Skin epidermis (tissue), 12 donors: ENCODE measurements around the gene CRKL.
A peak's percentile ranks its signal among the peaks of the same experiment; 100 is the strongest.

Experiments used
- H3K27ac ChIP-seq, 21 experiments: fragments of 200-600 bp; sonication (generic) in 11 of 21; one replicate each; pipeline ENCODE4 v1.5.0; 2020; ENCODE audit warnings: mild to moderate bottlenecking in 3 of 21, inconsistent platforms in 2 of 21, moderate library complexity in 2 of 21
- H3K4me3 ChIP-seq, 7 experiments: fragments of 200-600 bp; sonication (generic) in 2 of 7; one replicate each; pipeline ENCODE4 v1.5.0; 2020; ENCODE audit warnings: inconsistent platforms in 2 of 7, mild to moderate bottlenecking in 2 of 7, moderate library complexity in 1 of 7

Gene CRKL

DNA sequence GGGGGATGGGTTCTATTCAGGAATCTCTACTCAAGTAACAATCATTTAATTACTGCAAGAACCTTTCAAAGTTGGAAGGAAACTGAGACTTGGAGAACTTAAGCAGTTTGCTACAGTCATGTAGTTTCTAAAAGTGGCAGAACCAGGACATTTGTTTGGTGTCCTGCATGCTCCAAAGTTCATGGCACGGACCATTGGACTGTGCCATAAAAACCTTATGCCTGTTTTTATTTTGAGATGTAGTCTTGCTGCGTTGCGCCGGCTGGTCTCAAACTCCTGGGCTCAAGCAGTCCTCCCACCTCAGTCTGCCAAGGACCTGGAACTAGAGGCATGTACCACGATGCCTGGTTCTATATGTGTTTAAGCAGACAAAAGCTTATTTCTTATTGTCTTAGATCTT lies 31.2 kb downstream of the CRKL start:
- Histone ChIP-seq H3K27ac (no peak overlapping the region), H3K4me3 (no peak overlapping the region)

GRCh38 chr22:20948989-20949388 lies 31.8 kb downstream of the CRKL start:
- Histone ChIP-seq H3K4me3 (no peak overlapping the region), H3K27ac (no peak overlapping the region)

DNA sequence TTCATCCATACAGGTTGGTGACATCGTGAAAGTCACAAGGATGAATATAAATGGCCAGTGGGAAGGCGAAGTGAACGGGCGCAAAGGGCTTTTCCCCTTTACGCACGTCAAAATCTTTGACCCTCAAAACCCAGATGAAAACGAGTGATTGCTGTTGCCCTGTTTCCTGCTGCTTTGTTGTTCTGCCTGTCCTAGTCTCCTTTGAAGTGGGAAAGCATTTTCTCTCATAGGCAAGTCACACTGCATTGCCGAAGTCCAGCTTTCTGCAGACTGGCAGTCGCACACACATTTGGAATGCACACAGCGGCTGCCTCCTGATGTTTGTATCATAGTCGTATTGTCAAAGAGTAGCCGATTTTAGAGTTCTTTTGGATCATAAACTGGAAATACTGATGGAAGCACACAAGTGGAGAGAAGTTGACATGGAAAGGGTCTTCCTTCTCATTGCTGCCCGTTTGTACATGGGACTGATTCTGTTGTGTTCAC lies 32.5 kb downstream of the CRKL start:
- no peak overlapping the region for H3K4me3 ChIP-seq
- no peak overlapping the region for H3K27ac ChIP-seq

- H3K27ac ChIP-seq, result peak overlapping the region in 1 of 21 experiments; percentile 8
- H3K4me3 ChIP-seq, result no peak overlapping the region
These were observed 34.1 kb downstream of the CRKL start for GRCh38 chr22:20951151-20951931.

DNA sequence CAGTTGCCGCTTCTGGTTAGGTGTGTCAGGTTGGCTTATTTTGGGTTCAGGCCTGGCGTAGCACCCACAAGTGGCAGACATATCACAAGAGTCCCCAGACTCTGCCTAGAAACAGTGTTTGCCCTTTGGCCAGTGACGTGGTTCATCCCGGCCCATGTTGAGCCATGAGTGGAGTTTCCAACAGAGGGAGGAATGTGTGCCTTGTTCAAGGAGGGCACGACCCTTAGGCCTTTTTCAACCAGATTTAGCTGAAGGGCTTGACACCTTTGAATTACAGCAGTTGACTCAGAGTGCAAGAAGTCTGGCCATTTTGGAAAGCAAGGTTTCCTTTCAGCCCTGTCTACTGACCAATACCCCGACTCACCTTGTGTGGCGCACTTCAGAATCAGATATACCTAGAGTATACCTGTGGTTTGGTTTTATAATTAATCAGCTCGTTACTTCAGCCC lies 34.7 kb downstream of the CRKL start:
- Histone ChIP-seq H3K4me3 (no peak overlapping the region), H3K27ac (no peak overlapping the region)

DNA sequence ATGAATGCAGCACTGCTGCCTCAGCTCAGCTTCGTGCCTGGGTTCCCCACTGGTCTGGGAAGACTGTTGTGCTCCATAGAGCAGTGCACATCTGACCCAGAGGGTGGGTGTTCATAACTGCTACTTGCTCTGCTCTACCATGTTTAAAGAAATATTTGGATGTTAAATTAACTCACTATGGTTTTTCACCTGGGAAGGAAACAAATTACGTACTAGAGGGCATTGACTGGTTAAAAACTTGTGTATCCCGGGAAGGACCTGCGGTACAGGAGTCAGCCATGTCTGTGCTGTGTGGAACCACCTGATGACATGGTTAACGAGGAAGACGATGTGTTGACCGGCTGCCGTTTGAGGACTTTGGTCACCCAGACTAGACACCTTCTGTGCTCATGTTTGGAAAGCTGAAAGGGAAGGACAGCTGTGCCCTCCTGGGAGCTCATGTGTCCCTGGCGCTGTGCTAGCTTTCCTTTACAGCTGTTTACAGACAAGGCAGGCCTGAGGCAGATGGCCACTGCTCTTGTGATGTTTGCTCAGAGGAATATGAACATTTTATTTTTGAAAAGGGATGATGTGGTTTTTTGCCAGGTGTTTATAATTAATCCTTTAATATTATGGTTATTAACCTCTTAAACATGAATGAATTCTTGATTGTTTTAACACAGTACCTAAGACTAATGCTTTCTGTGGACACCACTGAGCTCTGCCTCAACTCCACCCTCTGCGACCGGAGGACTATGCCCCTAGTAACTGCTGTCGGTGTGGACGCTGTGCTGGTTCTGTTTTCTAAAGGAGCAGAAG lies 35.5 kb downstream of the CRKL start:
- Histone ChIP-seq H3K27ac (peak overlapping the region in 2 of 21 experiments; percentile 5 to 13), H3K4me3 (no peak overlapping the region)

DNA sequence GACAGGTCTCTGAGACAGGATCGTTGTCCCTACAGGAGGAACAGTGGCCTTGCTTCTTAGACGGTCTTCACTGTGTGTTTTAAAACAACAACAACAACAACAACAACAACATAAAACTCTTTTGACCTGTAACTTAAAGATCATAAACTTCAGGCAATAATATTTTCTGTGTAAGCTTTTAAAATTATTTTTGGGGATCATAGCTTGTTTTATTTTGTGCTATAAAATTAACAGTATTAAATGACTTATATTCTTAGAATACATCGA lies 36.1 kb downstream of the CRKL start:
- Histone ChIP-seq H3K4me3 (no peak overlapping the region), H3K27ac (peak overlapping the region in 1 of 21 experiments; percentile 5)

- peak overlapping the region in 3 of 21 experiments; percentile 17 to 55 (median 41) for H3K27ac ChIP-seq
- no peak overlapping the region for H3K4me3 ChIP-seq
These were observed 36.7 kb downstream of the CRKL start for GRCh38 chr22:20953668-20954500.

- H3K27ac ChIP-seq, result no peak overlapping the region
- no peak overlapping the region for H3K4me3 ChIP-seq
These were observed 38.3 kb downstream of the CRKL start for GRCh38 chr22:20955548-20955947.

DNA sequence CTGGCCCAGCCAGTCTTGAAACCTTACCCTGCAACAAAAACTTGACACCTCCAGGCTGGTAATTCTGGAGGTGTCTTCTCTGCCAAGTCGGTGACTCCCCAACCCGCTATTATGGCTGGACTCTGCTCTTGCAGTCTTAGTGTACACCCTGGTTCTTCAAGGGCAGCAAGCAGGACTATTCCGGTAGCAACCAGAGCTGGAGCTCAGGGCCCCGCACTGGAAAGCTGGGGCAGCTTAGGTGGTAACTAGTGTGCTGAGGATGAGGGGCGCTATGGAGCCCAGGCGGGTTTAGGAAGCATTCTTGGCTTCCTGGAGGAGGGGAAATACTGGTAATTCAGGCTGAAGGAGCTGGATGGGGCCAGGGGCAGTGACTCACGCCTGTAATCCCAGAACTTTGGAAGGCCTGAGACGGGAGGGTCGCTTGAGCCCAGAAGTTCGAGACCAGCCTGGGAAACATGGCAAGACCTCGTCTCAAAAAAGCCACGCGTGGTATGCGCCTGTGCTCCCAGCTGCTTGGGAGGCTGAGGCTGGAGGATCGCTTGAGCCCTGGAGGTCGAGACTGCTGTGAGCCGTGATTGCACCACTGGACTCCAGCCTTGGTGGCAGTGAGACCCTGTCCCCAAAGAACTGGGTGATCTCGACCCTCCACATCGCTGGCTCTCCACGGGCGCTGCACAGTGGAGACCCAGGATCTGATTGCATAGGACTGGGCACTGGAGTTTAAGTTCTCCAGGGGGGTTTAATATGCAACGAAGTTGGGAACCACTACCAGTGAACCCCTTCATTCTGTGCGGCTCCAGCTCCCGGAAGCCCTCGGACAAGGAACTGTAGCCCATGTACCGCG lies 39.3 kb downstream of the CRKL start:
- Histone ChIP-seq H3K27ac (peak overlapping the region in 15 of 21 experiments; percentile 36 to 84 (median 69)), H3K4me3 (peak overlapping the region; percentile 44 to 63 (median 47))

GRCh38 chr22:20957102-20957682 lies 40.0 kb downstream of the CRKL start:
- H3K4me3 ChIP-seq, result peak overlapping the region; percentile 44 to 63 (median 47)
- H3K27ac ChIP-seq, result peak overlapping the region in 18 of 21 experiments; percentile 18 to 84 (median 66)

DNA sequence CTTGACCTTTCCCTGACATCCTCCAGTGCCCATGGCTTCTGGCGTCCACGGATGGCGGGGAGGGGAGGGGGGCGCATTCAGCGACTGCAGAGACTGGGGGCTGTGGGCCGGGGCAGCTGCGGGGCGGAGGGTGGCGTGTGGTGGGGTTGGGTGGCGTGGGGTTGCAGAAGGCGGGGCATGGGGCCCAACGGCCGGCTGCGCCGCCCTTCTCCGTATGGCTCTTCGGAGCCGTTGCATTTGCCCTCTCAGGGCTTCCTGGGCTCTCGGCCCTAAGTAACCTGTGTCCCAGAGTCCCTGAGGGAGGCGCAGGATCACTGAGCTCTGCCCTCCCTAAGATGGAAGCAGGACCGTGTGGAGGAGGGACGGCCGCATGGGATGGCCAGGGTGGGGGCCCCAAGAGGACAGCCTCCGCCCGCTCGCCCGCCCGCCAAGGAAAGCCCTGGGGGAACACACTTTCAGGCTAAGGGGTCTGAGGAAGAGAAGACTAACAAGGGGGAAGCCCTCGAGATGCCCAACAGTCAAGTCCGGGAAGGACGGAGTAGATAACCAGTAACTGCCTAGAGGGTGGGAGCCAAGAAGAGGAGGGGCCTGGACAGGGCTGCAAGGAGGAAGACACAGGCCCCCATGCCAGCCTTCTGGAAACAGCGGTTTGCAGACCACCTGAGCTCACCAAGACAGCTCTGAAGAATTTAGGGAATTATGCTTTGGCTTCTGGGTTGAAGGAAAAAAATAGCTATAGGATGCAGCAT lies 40.6 kb downstream of the CRKL start:
- Histone ChIP-seq H3K4me3 (peak overlapping the region; percentile 44 to 63 (median 47)), H3K27ac (peak overlapping the region in 15 of 21 experiments; percentile 18 to 84 (median 69))

DNA sequence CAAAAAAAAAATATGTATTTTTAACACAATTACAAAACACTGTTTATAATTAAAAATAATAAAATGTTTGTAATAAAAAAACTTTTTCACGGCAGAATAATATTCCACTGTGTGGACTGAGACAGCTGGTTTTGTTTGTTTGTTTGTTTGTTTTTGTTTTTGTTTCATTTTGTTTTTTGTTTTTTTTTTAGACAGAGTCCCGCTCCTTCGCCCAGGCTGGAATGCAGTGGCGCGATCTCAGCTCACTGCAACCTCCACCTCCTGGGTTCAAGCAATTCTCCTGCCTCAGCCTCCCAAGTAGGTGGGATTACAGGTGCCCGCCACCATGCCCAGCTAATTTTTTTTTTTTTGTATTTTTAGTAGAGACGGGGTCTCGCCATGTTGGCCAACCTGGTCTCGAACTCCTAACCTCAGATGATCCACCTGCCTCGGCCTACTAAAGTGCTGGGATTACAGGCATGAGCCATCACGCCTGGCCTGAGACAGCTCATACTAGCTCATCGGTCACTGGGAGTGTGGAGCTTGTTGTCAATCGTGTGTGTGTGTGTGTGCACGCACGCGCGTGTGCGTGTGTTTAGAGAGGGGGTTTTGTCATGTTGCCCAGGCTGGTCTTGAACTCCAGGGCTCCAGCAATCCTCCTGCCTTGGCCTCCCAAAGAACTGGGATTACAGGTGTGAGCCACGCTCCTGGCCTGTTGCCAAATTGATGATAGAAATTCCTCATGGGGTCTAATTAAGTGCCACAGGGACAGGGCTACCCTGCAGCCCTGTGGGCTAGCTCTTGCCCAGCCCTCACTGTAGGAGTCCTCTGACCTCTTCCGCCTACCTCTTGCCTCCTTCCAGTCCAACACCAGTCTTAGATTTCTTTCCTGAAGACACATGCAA lies 42.6 kb downstream of the CRKL start:
- H3K27ac ChIP-seq, result no peak overlapping the region
- H3K4me3 ChIP-seq, result no peak overlapping the region

DNA sequence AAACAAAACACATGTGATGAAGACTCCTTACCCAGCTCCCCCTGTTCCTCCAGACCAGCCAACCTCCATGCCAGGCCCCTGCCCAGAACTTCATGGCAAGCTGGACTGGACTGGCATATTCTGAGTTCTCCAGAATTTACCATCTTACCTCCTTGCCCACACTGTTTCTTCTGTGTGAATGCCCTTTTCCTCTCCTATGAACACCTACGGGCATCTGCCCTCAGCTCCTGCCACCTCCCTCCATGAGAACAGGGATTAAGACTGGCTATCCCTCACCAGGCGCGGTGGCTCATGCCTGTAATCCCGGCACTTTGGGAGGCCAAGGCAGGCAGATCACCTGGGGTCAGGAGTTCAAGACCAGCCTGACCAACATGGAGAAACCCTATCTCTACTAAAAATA lies 43.4 kb downstream of the CRKL start:
- Histone ChIP-seq H3K4me3 (no peak overlapping the region), H3K27ac (no peak overlapping the region)

DNA sequence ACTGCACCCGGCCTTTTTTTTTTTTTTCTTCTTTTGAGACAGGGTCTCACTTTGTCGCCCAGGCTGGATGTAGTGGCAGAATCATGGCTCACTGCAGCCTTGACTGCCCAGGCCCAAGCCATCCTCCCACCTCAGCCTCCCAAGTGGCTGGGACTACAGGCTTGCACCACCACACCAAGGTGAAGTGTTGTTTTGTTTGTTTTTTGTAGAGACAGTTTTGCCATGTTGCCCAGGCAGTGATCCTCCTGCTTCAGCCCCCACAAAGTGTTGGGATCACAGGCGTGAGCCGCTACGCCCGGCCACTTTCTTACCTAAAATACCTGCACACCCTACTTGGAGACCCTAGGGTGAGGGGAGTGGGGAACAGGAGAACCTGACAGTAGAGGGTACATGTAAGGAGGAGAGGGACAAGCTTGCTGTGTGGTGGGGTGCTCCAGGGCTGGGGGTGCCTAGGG lies 45.3 kb downstream of the CRKL start:
- Histone ChIP-seq H3K27ac (no peak overlapping the region), H3K4me3 (no peak overlapping the region)

- Histone ChIP-seq H3K4me3 (no peak overlapping the region), H3K27ac (no peak overlapping the region)
These were observed 46.2 kb downstream of the CRKL start for GRCh38 chr22:20963201-20964052.
